Panc1 (cell line): ENCODE measurements around the gene CAMK1D. TPM values are rescaled to one million over a fixed set of nuclear protein-coding genes. Genes with fewer than 3 reads are reported as not detected.

Experiments
- ATAC-seq: fragments of 200-7000 bp; cut with Tn5 transposase; 2 replicates; pipeline ENCODE4 v1.9.1; 2020; ENCODE audit warnings: mild to moderate bottlenecking, moderate library complexity
- BruUV-seq: library from RNA; stranded (reverse); fragments of 400-500 nt; replicated peaks from 2 replicates; lab custom pipeline; 2021; lab: Mats Ljungman, UMichigan
- CTCF ChIA-PET: fragments of 300-600 bp; sonication (Branson Sonifier 250); formaldehyde crosslinking; loops from one replicate; lab custom pipeline; 2022; ENCODE audit warnings: antibody characterized with exemption; lab: Charles Lee
- POLR2A ChIA-PET: fragments of 300-600 bp; sonication (Branson Sonifier 250); formaldehyde crosslinking; loops from one replicate; lab custom pipeline; 2022; ENCODE audit warnings: antibody characterized with exemption; lab: Charles Lee
- DNase-seq: peaks from one replicate; pipeline ENCODE4 v3.0.0-alpha.2; 2010; ENCODE audit warnings: low read depth, low spot score
- H3K27ac ChIP-seq: 2 replicates; pipeline ENCODE4 v1.5.1; 2011; ENCODE audit warnings: mild to moderate bottlenecking, low read length, inconsistent platforms
- H3K27me3 ChIP-seq: fragments of 200-500 bp; sonication (Bioruptor generic); 2 replicates; pipeline ENCODE4 v1.6.0; 2014; ENCODE audit warnings: low read length, inconsistent platforms; ENCODE audit not compliant: control insufficient read depth, insufficient read depth
- H3K36me3 ChIP-seq: fragments of 200-500 bp; sonication (Bioruptor generic); 2 replicates; pipeline ENCODE4 v1.5.1; 2014; ENCODE audit warnings: inconsistent platforms, mild to moderate bottlenecking, low read length, moderate library complexity; ENCODE audit not compliant: control insufficient read depth, insufficient read depth
- H3K4me1 ChIP-seq: 2 replicates; pipeline ENCODE4 v1.5.1; 2011; ENCODE audit warnings: inconsistent platforms, mild to moderate bottlenecking, low read length, moderate library complexity; ENCODE audit not compliant: control insufficient read depth, insufficient read depth
- H3K4me3 ChIP-seq, 2 experiments: 2 replicates each; pipeline ENCODE4 v1.5.1; 2011 to 2012; ENCODE audit warnings: low read depth in 2 of 2, low read length in 2 of 2, mild to moderate bottlenecking in 2 of 2, inconsistent platforms in 1 of 2, moderate library complexity in 1 of 2
- H3K9me3 ChIP-seq: fragments of 200-500 bp; sonication (Bioruptor generic); 2 replicates; pipeline ENCODE4 v1.5.1; 2014; ENCODE audit warnings: low read depth, mild to moderate bottlenecking, inconsistent platforms, low read length, moderate library complexity; ENCODE audit not compliant: control insufficient read depth, insufficient read depth
- CTCF ChIP-seq: fragments of 450-650 bp; IDR thresholded peaks from 2 replicates; pipeline ENCODE4 v1.5.1; 2017; ENCODE audit warnings: mild to moderate bottlenecking
- POLR2AphosphoS5 ChIP-seq: IDR thresholded peaks from 2 replicates; pipeline ENCODE4 v1.6.1; 2012; ENCODE audit warnings: mild to moderate bottlenecking, low read depth, low read length, moderate library complexity
- REST ChIP-seq, 2 experiments: IDR thresholded peaks; 2 replicates each; pipeline ENCODE4 v1.6.1; 2011 to 2012; ENCODE audit warnings: low read depth in 2 of 2, control low read depth in 1 of 2, low read length in 1 of 2, mild to moderate bottlenecking in 1 of 2, moderate library complexity in 1 of 2; ENCODE audit not compliant: insufficient read depth in 1 of 2
- SIN3A ChIP-seq: IDR thresholded peaks from 2 replicates; pipeline ENCODE4 v1.6.1; 2012; ENCODE audit warnings: low read depth, mild to moderate bottlenecking, low read length, moderate library complexity, borderline replicate concordance; ENCODE audit not compliant: insufficient read depth
- TCF7L2 ChIP-seq: IDR thresholded peaks from 2 replicates; pipeline ENCODE4 v1.6.1; 2011; ENCODE audit warnings: mild to moderate bottlenecking, low read depth, low read length, inconsistent platforms
- in situ Hi-C: cut with HindIII; loops from 2 replicates; pipeline ENCODE4 v1.10.0; 2016; ENCODE audit warnings: low sequenced_read_pairs, low pct_unique_long_range_greater_than_20kb
- intact Hi-C: fragments of 100-400 bp; cut with micrococcal nuclease; formaldehyde crosslinking; loops from one replicate; pipeline ENCODE4 v1.10.0; 2022; ENCODE audit not compliant: unreplicated experiment
- total RNA-seq: library from RNA; stranded (reverse); gene quantifications from one replicate; pipeline ENCODE4 v1.2.1, GENCODE V29; 2021; ENCODE audit not compliant: unreplicated experiment

Gene CAMK1D
- total RNA-seq, 1 experiment from 2014 or later = 5.7 TPM

GRCh38 chr10:12784646-12785045 lies 435.3 kb downstream of the CAMK1D start:
- H3K27ac ChIP-seq = no peak overlapping the region
- H3K36me3 ChIP-seq = no peaks in the 10 kb centered on the region
- no TSS peak for BruUV-seq
- TF ChIP-seq POLR2AphosphoS5 (no peak), SIN3A (no peak), REST (IDR thresholded peaks at IDR 0.05; ENCODE audit: insufficient read depth in 1 of 2, low read depth in 2 of 2, low read length in 1 of 2) (no peak), CTCF (no peak), TCF7L2 (no peak)
- DNase-seq = no peak
- H3K27me3 ChIP-seq = no peaks in the 10 kb centered on the region
- no peak for ATAC-seq
- H3K4me3 ChIP-seq = no peak overlapping the region
- intact Hi-C loops = no loop called here
- POLR2A ChIA-PET = no interaction called here
- H3K4me1 ChIP-seq = no peaks in the 10 kb centered on the region
- CTCF ChIA-PET = no interaction called here
- no peaks in the 10 kb centered on the region for H3K9me3 ChIP-seq
- in situ Hi-C loops = no loop called here

GRCh38 chr10:12785415-12785831 lies 436.1 kb downstream of the CAMK1D start:
- POLR2A ChIA-PET = no interaction called here
- no peak for TF ChIP-seq REST (IDR thresholded peaks at IDR 0.05; ENCODE audit: insufficient read depth in 1 of 2, low read depth in 2 of 2, low read length in 1 of 2)
- no peak for TF ChIP-seq CTCF
- TF ChIP-seq TCF7L2 = no peak
- no peak for TF ChIP-seq POLR2AphosphoS5
- no peak for TF ChIP-seq SIN3A
- Histone ChIP-seq H3K27ac (no peak overlapping the region), H3K4me3 (no peak overlapping the region), H3K36me3 (no peaks in the 10 kb centered on the region), H3K27me3 (no peaks in the 10 kb centered on the region), H3K4me1 (no peaks in the 10 kb centered on the region), H3K9me3 (no peaks in the 10 kb centered on the region)
- intact Hi-C loops (no loop called here), in situ Hi-C loops (no loop called here)
- DNase-seq = no peak
- CTCF ChIA-PET = no interaction called here
- ATAC-seq = no peak
- no TSS peak for BruUV-seq
